HG03460 (cell line): ENCODE data around the gene ABHD14A.

Source experiments
- ATAC-seq: cut with Tn5 transposase; IDR thresholded peaks from one replicate; pipeline ENCODE4 v1.9.1; 2021; ENCODE audit not compliant: unreplicated experiment

ABHD14A gene

DNA sequence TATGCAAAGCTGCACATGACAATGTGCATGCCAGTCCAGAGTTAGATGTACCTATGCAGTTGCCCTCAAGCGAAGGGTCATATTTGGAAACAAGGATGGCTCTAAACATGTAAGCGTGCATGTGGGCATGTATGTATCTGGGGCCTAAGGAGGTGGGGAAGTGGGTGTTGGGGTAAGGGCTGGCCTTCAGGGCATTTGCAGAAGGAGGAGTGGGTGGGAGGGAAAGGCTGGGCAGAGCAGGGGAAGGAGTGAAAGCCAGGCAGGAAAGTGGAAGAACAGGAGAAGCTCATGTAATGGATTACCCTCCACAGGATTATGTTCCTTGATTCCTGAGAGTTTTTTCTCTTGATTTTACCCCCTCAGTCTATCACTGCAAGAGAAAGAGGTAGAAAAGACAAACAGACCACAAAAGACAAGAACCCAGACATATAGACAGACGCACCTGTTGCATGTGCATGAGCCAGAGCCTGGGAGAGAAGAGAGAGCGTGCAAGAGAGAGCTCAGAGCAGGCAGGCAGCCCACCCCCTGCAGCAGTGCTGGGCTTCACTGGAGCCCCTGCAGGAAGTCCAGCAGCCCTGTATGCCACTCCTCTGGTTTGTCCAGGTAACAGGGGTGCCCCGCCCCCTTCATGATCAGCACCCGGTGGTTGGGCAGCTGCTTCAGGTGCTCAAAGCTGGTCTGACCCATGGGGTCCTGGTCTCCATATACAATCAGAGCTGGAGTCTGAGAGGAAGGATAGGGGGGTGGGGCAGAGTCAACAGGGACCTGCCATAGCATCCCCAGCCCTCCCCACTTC, 5.8 kb upstream of the ABHD14A start:
- ATAC-seq, result no peak

GRCh38 chr3:51969841-51970240, 5.0 kb upstream of the ABHD14A start:
- ATAC-seq, result no peak

- no peak for ATAC-seq
These were observed 4.1 kb upstream of the ABHD14A start for GRCh38 chr3:51970606-51971300.

DNA sequence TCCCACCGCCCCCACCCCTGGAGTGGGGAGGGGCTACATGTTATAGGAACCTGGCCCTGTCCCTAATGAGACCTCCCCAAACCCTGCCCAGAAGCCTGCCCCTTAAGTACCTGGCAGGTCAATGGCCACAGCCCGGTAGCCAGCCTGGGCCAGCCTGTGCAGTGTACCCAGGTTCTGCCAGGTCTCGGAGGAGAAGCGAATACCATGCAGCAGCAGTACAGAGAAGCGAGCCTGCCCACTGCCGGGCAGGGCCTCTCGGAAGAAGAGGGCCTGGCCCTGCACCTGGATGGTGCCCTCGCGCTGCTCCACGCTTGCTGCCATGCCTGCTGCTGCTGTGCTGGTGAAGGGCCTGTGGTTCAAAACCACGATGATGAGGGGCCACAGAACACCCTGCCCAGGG, 3.5 kb upstream of the ABHD14A start:
- no peak for ATAC-seq

DNA sequence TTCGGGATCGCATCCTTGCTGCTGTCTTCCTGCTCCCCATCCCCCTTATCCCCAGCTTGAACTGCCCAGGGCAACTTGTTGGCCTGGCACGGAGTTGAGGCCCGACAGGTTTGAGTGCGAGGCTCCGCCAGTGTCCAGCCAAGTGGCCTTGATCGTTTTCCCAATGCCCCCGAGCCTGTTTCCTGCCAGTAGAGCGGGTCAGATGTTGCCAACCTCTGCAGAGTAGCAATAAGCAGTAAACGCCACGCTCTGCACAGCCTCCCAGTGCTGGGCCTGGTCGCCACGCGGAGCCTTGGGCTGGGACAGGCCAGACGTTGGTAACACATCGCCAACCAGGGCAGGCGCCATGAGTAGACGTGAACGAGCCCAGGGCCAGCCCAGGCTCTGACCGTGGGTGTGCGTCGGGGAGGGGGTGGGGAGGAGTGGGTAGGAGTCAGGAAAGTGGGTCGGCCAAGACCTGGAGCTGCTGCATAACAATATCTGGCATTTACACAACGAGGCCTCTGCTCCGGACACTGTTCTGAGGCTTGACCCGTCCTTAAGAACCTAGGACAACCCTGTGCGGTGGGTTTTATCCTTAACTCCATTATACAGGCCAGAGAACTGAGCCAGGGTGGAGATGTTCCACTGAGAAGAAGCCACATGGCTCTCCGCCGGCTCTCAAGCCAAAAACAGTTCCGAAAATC, 444 bp upstream of the ABHD14A start:
- peak; percentile 8 for ATAC-seq

GRCh38 chr3:51975852-51976549, 1.1 kb downstream of the ABHD14A start:
- no peak for ATAC-seq

DNA sequence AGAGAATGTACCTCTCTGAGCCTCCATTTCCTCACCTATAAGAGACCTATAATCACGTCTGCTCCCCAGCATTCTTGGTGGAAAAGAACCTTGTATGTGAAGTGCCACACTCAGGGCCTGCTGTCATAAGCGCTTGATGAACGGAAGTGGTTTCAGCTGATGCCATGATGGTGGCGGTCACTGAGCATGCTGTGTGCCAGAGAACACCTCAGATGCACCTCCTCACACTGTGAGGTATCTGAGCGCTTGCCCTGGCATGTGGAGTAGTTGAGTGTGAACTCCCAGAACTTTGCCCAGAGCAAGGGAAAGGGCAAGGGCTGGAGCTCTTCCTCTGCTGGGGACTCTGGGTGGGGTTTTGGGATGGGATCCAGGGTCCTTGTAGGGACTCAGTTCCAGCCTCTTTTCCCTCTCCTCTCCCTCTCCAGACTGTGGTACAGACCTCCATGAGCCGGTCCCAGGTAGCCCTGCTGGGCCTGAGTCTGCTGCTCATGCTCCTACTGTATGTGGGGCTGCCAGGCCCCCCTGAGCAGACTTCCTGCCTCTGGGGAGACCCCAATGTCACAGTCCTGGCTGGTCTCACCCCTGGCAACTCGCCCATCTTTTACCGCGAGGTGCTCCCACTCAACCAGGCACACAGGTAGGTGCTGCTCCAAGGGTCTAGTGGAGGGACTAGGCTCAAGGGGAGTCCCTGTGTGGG, 2.7 kb downstream of the ABHD14A start:
- no peak for ATAC-seq

DNA sequence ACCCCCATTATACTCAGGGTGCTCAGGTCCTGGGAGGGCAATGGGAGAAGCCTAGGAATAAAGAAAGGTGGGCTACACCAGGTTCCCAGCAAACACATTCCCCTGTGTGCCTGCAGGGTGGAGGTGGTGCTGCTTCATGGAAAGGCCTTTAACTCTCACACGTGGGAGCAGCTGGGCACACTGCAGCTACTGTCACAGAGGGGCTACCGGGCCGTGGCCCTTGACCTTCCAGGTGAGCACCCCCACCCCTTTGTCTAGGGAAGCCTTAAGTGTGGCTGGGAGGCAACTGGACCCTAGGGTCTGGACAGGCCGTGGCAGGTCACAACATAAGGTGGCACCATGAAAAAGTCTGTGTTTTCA, 3.3 kb downstream of the ABHD14A start:
- ATAC-seq, result no peak

DNA sequence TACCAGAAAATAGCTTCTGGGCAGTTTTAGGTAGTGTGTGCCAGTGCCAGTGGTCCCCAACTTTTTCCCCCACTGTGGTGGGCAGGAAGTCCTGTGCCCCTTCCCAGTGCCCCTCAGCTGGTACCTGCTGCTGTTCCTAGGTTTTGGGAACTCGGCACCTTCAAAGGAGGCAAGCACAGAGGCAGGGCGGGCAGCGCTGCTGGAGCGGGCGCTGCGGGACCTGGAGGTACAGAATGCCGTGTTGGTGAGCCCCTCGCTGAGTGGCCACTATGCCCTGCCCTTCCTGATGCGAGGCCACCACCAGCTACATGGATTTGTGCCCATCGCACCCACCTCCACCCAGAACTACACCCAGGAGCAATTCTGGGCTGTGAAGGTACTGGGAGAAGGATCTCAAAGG, 5.4 kb downstream of the ABHD14A start:
- ATAC-seq, result no peak

DNA sequence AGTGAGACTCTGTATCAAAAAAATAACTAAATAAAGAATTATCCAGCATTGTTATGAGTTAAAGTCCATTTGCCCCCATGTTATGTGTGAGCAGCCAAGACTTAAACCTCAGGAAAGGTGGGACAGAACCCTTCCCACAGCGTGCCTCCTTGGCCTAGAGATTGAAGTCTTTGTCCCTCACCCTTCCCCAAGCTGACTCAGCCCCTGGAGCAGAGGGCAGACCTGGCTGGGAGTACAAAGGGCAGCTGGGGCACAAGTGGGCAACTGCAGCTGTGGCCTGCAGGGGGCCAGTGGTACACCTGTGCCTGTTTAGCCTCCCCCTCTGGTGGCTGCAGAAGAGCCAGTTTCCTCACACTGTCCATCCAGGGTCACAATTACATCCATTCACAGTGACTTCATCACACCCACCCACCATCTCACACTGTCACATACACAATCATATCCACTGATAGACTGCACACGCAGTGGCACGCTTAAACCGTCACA, 7.5 kb downstream of the ABHD14A start:
- peak; percentile 58 for ATAC-seq

DNA sequence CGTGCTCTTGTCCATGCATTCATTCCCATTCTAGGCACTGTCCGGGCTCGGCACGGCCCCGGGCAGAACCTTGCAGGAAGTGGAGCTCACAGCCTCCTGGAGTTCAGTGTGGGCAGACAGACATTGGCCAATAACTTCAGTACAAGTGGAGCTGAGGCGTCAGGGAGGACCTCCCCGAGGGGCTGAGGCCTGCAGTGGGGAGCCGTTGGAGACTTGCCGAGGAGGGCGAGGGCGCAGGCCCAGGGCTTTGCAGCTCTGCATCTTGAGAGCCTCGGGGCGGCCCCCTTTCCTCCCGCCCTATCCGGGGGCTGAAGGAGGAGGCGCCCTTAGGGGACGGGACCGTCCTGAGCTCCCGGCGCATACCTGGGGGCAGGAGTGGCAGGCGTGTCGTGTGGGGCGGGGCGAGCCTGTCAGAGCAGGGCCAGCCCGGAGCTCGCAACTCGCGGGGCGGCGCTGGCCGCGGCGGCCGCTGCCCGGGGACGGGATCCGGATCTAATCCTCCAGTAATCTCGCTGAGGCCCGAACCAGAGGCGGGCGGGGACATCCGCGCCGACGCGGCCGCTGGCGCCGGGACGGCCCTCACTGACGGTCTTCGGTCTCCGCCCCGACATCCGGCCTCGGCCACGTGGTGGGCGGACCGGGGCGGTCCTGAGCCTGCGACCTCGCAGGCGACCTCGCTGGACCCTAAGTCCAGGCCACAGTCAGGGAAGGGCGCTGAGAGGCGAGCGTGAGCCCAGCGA, 8.1 kb downstream of the ABHD14A start, which contains the start of gene ACY1:
Gene ACY1, plus strand, starts transcription at position 698 of the 740 bp plus-strand sequence. CDS start 530 bp downstream, outside the sequence.
- peak; percentile 72 for ATAC-seq

DNA sequence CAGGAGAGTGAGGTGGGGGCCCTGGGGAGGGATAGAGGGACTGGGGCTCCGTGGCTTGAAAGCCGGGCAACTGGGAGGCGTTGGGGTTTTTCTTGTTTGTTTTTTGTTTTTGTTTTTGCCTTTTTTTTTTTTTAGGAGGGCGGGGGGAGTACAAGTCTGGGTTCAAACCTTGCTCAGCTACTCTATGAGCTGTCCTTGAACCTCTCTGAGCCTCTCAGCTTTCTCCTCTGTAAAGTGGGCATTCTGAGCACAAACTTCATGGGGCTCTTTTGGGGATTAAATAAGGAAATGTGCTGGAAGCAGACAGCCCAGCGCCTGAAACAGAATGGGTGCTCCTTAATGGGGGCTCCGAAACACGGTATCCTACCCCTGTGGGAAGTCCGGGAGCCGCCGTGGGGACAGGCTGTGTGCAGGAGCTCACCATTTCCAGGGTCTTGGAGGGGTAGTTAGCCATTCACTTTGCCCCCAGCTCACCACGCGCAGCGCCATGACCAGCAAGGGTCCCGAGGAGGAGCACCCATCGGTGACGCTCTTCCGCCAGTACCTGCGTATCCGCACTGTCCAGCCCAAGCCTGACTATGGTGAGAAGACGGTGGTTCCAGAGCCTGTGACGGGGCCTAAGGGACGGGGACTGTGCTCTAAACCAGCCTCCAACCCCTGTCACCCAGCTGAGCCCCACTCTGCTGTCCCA, 8.9 kb downstream of the ABHD14A start:
- no peak for ATAC-seq

GRCh38 chr3:51984269-51984647, 9.4 kb downstream of the ABHD14A start:
- ATAC-seq, result no peak

- ATAC-seq, result no peak
These were observed 10.2 kb downstream of the ABHD14A start for GRCh38 chr3:51985063-51985462.

GRCh38 chr3:51986010-51986947, 11.4 kb downstream of the ABHD14A start:
- ATAC-seq, result no peak

DNA sequence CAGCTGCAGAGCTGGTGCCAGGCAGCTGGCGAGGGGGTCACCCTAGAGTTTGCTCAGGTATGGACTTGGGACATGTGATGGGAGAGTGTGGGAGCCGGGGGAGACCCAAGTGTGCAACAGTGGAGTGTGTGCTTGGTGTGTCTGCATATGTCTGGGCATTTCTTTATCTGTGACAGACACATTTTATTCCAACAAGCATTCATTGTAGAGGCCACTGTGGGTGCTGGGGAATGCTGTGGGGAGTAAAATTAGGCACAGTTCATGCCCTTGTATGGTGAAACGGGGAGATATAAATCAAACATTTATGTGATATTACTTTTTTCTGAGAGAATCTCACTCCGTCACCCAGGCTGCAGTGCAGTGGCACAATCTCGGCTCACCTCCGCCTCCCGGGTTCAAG, 12.7 kb downstream of the ABHD14A start:
- ATAC-seq, result no peak

DNA sequence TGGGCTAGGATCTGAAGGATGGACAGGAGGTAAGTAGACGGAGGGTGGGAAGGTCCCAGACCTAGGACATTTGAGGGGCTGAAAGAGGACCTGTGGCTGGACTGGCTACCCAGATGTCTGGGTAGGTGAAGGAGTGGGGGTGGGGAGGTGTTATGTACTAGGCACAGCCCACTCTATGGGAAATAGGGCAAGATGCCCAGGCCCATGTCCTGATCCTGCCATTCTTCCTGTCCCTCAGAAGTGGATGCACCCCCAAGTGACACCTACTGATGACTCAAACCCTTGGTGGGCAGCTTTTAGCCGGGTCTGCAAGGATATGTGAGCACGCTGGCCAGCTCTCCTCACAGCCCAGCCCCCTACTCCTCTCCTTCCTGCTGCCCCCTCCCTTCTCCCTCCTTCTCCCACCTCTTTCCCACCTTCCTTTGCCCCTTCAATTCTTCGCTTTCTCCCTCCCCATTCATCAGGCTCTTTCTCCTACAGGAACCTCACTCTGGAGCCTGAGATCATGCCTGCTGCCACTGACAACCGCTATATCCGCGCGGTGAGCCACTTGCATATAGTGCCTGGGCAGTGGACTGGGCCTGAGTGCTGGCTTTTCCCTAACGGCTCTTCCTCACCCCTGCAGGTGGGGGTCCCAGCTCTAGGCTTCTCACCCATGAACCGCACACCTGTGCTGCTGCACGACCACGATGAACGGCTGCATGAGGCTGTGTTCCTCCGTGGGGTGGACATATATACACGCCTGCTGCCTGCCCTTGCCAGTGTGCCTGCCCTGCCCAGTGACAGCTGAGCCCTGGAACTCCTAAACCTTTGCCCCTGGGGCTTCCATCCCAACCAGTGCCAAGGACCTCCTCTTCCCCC, 13.7 kb downstream of the ABHD14A start:
- no peak for ATAC-seq
